Neural progenitor cell (in vitro differentiated cells): ENCODE measurements around the gene NEMP1. TPM values are rescaled to one million over a fixed set of nuclear protein-coding genes. Genes with fewer than 3 reads are reported as not detected.
"Not testable (repeated sequence)": the region's sequence is repeated elsewhere in the genome, so short reads cannot be mapped to it uniquely, and the experiment has no call there.

Experiments
- DNase-seq: peaks from one replicate; pipeline ENCODE4 v3.0.0-alpha.2; 2016; ENCODE audit warnings: low spot score
- H2AFZ ChIP-seq: fragments of 200-600 bp; sonication (generic); replicated peaks from 2 replicates; pipeline ENCODE4 v1.6.1; 2016; ENCODE audit warnings: antibody characterized with exemption
- H3F3A ChIP-seq: fragments of 200-600 bp; sonication (generic); 2 replicates; pipeline ENCODE4 v1.6.1; 2016; ENCODE audit warnings: antibody characterized with exemption, low read depth
- H3K27ac ChIP-seq: fragments of 200-600 bp; sonication (generic); 2 replicates; pipeline ENCODE4 v1.5.1; 2016; ENCODE audit warnings: mild to moderate bottlenecking
- H3K27me3 ChIP-seq: fragments of 200-600 bp; sonication (generic); 2 replicates; pipeline ENCODE4 v1.6.1; 2016; ENCODE audit warnings: mild to moderate bottlenecking, moderate library complexity
- H3K36me3 ChIP-seq: fragments of 200-600 bp; sonication (generic); 2 replicates; pipeline ENCODE4 v1.5.1; 2016
- H3K4me1 ChIP-seq: fragments of 200-600 bp; sonication (generic); 2 replicates; pipeline ENCODE4 v1.6.1; 2016; ENCODE audit warnings: mixed run types
- H3K4me2 ChIP-seq: fragments of 200-600 bp; sonication (generic); 2 replicates; pipeline ENCODE4 v1.6.1; 2016
- H3K4me3 ChIP-seq: fragments of 200-600 bp; sonication (generic); 2 replicates; pipeline ENCODE4 v1.5.1; 2016
- H3K79me2 ChIP-seq: fragments of 200-600 bp; sonication (generic); 2 replicates; pipeline ENCODE4 v1.6.1; 2016; ENCODE audit warnings: low read depth
- H3K9ac ChIP-seq: fragments of 200-600 bp; sonication (generic); 2 replicates; pipeline ENCODE4 v1.6.1; 2016
- H3K9me3 ChIP-seq: fragments of 200-600 bp; sonication (generic); 2 replicates; pipeline ENCODE4 v1.5.1; 2016; ENCODE audit warnings: low read depth
- H4K20me1 ChIP-seq: fragments of 200-600 bp; sonication (generic); 2 replicates; pipeline ENCODE4 v1.6.1; 2016; ENCODE audit warnings: low read depth
- H3K27ac Mint-ChIP-seq: 3 replicates; pipeline ENCODE4 v1.8.0; 2021; ENCODE audit warnings: mixed read lengths
- H3K27me3 Mint-ChIP-seq: 2 replicates; pipeline ENCODE4 v1.8.0; 2022; ENCODE audit warnings: low read depth, mild to moderate bottlenecking, inconsistent platforms, moderate library complexity, mixed read lengths; ENCODE audit not compliant: insufficient read depth
- H3K36me3 Mint-ChIP-seq: 3 replicates; pipeline ENCODE4 v1.8.0; 2021; ENCODE audit warnings: mixed read lengths
- H3K4me1 Mint-ChIP-seq: 3 replicates; pipeline ENCODE4 v1.8.0; 2021; ENCODE audit warnings: mixed read lengths
- H3K4me3 Mint-ChIP-seq: 3 replicates; pipeline ENCODE4 v1.8.0; 2021; ENCODE audit warnings: mild to moderate bottlenecking, moderate library complexity, mixed read lengths
- H3K9me3 Mint-ChIP-seq: 3 replicates; pipeline ENCODE4 v1.8.0; 2020; ENCODE audit warnings: mixed read lengths
- CTCF ChIP-seq: fragments of 200-600 bp; sonication (generic); IDR thresholded peaks from 2 replicates; pipeline ENCODE4 v1.5.1; 2017; ENCODE audit warnings: antibody characterized with exemption, mild to moderate bottlenecking
- EZH2 ChIP-seq: fragments of 200-600 bp; sonication (generic); IDR thresholded peaks from 2 replicates; pipeline ENCODE4 v1.6.1; 2017; ENCODE audit warnings: antibody characterized with exemption, mild to moderate bottlenecking, moderate library complexity
- EZH2phosphoT487 ChIP-seq: fragments of 200-600 bp; sonication (generic); IDR thresholded peaks from 2 replicates; pipeline ENCODE4 v1.6.1; 2017; ENCODE audit warnings: antibody characterized with exemption
- total RNA-seq: library from RNA; depleted of rRNA; stranded (reverse); fragments of >200 nt; gene quantifications from 2 replicates; pipeline ENCODE4 v1.2.3, GENCODE V29; 2015; ENCODE audit warnings: low replicate concordance

The NEMP1 gene
- total RNA-seq, 1 donor from 2014 or later: 72.0 TPM

GRCh38 chr12:57055824-57056223 is 22.8 kb downstream of the NEMP1 start:
- no peaks in the 10 kb centered on the region for H3K9me3 Mint-ChIP-seq

GRCh38 chr12:57053901-57054300 is 24.7 kb downstream of the NEMP1 start:
- not testable (repeated sequence) for H4K20me1 ChIP-seq, H3K4me3 Mint-ChIP-seq, H3K4me1 Mint-ChIP-seq

More at GRCh38 chr12:57055824-57056223, 22.8 kb downstream of the NEMP1 start:
- Histone ChIP-seq H3K36me3 (peaks cover 22% of the 10 kb centered on the region), H3K4me3 (no peak overlapping the region), H3K4me2 (no peak overlapping the region), H2AFZ (no peak overlapping the region), H3K27me3 (no peaks in the 10 kb centered on the region), H3K79me2 (no peaks in the 10 kb centered on the region), H3K9me3 (no peaks in the 10 kb centered on the region), H3K9ac (no peak overlapping the region), H4K20me1 (no peaks in the 10 kb centered on the region), H3F3A (peaks cover 18% of the 10 kb centered on the region), H3K27ac (no peak overlapping the region), H3K4me1 (no peaks in the 10 kb centered on the region)
- Mint-ChIP-seq H3K4me1 (no peaks in the 10 kb centered on the region), H3K27ac (no peak overlapping the region), H3K27me3 (peaks cover 4% of the 10 kb centered on the region), H3K4me3 (no peak overlapping the region), H3K36me3 (peaks cover 22% of the 10 kb centered on the region)
- DNase-seq: no peak
- TF ChIP-seq CTCF (no peak), EZH2phosphoT487 (no peak), EZH2 (no peak)

GRCh38 chr12:57053146-57053545 is 25.4 kb downstream of the NEMP1 start:
- not testable (repeated sequence) for H3K27ac ChIP-seq, H3K9me3 ChIP-seq, H2AFZ ChIP-seq, H3K9ac ChIP-seq, H3K27ac Mint-ChIP-seq, H3K27me3 ChIP-seq, H3K4me2 ChIP-seq, H3K36me3 ChIP-seq, H3K4me1 Mint-ChIP-seq, H3K4me3 Mint-ChIP-seq, H3K79me2 ChIP-seq, H4K20me1 ChIP-seq, DNase-seq, H3K27me3 Mint-ChIP-seq, H3K9me3 Mint-ChIP-seq, H3K4me1 ChIP-seq, H3K4me3 ChIP-seq
- peaks cover 14% of the 10 kb centered on the region for H3F3A ChIP-seq
- H3K36me3 Mint-ChIP-seq: peaks cover 12% of the 10 kb centered on the region

More at GRCh38 chr12:57053901-57054300, 24.7 kb downstream of the NEMP1 start:
- not testable (repeated sequence) for DNase-seq, H3K9me3 Mint-ChIP-seq, H3K27ac Mint-ChIP-seq, H3K79me2 ChIP-seq, H2AFZ ChIP-seq, H3K4me1 ChIP-seq, H3K27ac ChIP-seq, H3K27me3 ChIP-seq, H3K36me3 ChIP-seq, H3K4me3 ChIP-seq, H3K9me3 ChIP-seq, H3K9ac ChIP-seq, H3K4me2 ChIP-seq, H3K27me3 Mint-ChIP-seq
- H3F3A ChIP-seq: peaks cover 14% of the 10 kb centered on the region
- H3K36me3 Mint-ChIP-seq: peaks cover 16% of the 10 kb centered on the region

GRCh38 chr12:57051011-57051410 is 27.6 kb downstream of the NEMP1 start:
- no peak for DNase-seq
- Histone ChIP-seq H3K9ac (no peak overlapping the region), H3K79me2 (no peaks in the 10 kb centered on the region), H3K4me2 (no peak overlapping the region), H3K27ac (no peak overlapping the region), H3K4me3 (no peak overlapping the region), H3K36me3 (no peaks in the 10 kb centered on the region), H3F3A (peaks cover 14% of the 10 kb centered on the region), H4K20me1 (no peaks in the 10 kb centered on the region), H3K9me3 (no peaks in the 10 kb centered on the region), H3K27me3 (no peaks in the 10 kb centered on the region), H3K4me1 (no peaks in the 10 kb centered on the region), H2AFZ (no peak overlapping the region)
- TF ChIP-seq EZH2phosphoT487 (no peak), EZH2 (no peak), CTCF (no peak)
- H3K4me3 Mint-ChIP-seq: no peak overlapping the region
- peaks cover 8% of the 10 kb centered on the region for H3K27me3 Mint-ChIP-seq
- no peaks in the 10 kb centered on the region for H3K9me3 Mint-ChIP-seq
- no peaks in the 10 kb centered on the region for H3K4me1 Mint-ChIP-seq
- no peak overlapping the region for H3K27ac Mint-ChIP-seq
- H3K36me3 Mint-ChIP-seq: no peaks in the 10 kb centered on the region
